GM19455 (cell line): ENCODE results near the gene PDK1.
"Not testable (repeated sequence)": the region's sequence is repeated elsewhere in the genome, so short reads cannot be mapped to it uniquely, and the experiment has no call there.

Source experiments
- ATAC-seq: cut with Tn5 transposase; IDR thresholded peaks from one replicate; pipeline ENCODE4 v1.9.1; 2021; ENCODE audit not compliant: unreplicated experiment

Gene PDK1

GRCh38 chr2:172555522-172556283 is at the start of gene PDK1:
PDK1 (plus strand) TSS chr2:172556090; CDS start chr2:172556151, 61 bp downstream.
- ATAC-seq = peak; percentile 88

- ATAC-seq = no peak
Measured at GRCh38 chr2:172507199-172507598, 48.7 kb upstream of the PDK1 start.

GRCh38 chr2:172510088-172510487 is 45.8 kb upstream of the PDK1 start:
- ATAC-seq = no peak

GRCh38 chr2:172510548-172510947 is 45.3 kb upstream of the PDK1 start:
- ATAC-seq = no peak

GRCh38 chr2:172512810-172513523 is 42.9 kb upstream of the PDK1 start:
- no peak for ATAC-seq

- no peak for ATAC-seq
Measured at GRCh38 chr2:172513524-172513900, 42.4 kb upstream of the PDK1 start.

GRCh38 chr2:172513935-172514586 is 41.8 kb upstream of the PDK1 start:
- ATAC-seq = no peak

- ATAC-seq = no peak
Measured at GRCh38 chr2:172516299-172516698, 39.6 kb upstream of the PDK1 start.

GRCh38 chr2:172518995-172519394 is 36.9 kb upstream of the PDK1 start:
- ATAC-seq = no peak

- ATAC-seq = no peak
Measured at GRCh38 chr2:172525601-172526000, 30.3 kb upstream of the PDK1 start.

GRCh38 chr2:172531309-172531708 is 24.6 kb upstream of the PDK1 start:
- no peak for ATAC-seq

GRCh38 chr2:172532461-172532860 is 23.4 kb upstream of the PDK1 start:
- not testable (repeated sequence) for ATAC-seq

- no peak for ATAC-seq
Measured at GRCh38 chr2:172533687-172534086, 22.2 kb upstream of the PDK1 start.

GRCh38 chr2:172535119-172535518 is 20.8 kb upstream of the PDK1 start:
- no peak for ATAC-seq

- not testable (repeated sequence) for ATAC-seq
Measured at GRCh38 chr2:172537851-172538250, 18.0 kb upstream of the PDK1 start.

- no peak for ATAC-seq
Measured at GRCh38 chr2:172539767-172540166, 16.1 kb upstream of the PDK1 start.

- ATAC-seq = no peak
Measured at GRCh38 chr2:172540421-172540820, 15.5 kb upstream of the PDK1 start.

- ATAC-seq = no peak
Measured at GRCh38 chr2:172545408-172546075, 10.3 kb upstream of the PDK1 start.

GRCh38 chr2:172549131-172549530 is 6.8 kb upstream of the PDK1 start:
- no peak for ATAC-seq

GRCh38 chr2:172549802-172550201 is 6.1 kb upstream of the PDK1 start:
- ATAC-seq = not testable (repeated sequence)

GRCh38 chr2:172550419-172550818 is 5.5 kb upstream of the PDK1 start:
- ATAC-seq = no peak
